Small intestine (tissue), 7 donors: ENCODE measurements around the gene KIAA1328. TPM values are rescaled to one million over a fixed set of nuclear protein-coding genes. Genes with fewer than 3 reads are reported as not detected.
"Not testable (repeated sequence)": the region's sequence is repeated elsewhere in the genome, so short reads cannot be mapped to it uniquely, and the experiment has no call there.

Experiments used
- DNase-seq, 2 donors: peaks; one replicate each; pipeline versions ENCODE4 v3.0.0 to v3.0.0-alpha.2; 2013
- FAIRE-seq: peaks from 2 replicates; lab custom pipeline; 2012; peaks lifted over from hg19 to GRCh38; lab: Jason Lieb, UNC
- H3K27ac ChIP-seq, 3 donors: one replicate each; pipeline ENCODE4 v1.5.1; 2013; ENCODE audit warnings: low read length in 2 of 3, mild to moderate bottlenecking in 2 of 3, control low read depth in 1 of 3, inconsistent platforms in 1 of 3, low read depth in 1 of 3, moderate library complexity in 1 of 3
- H3K27me3 ChIP-seq, 3 donors: one replicate each; pipeline ENCODE4 v1.6.1; 2013; ENCODE audit warnings: low read length in 3 of 3, inconsistent platforms in 1 of 3; ENCODE audit not compliant: control insufficient read depth in 3 of 3, insufficient read depth in 3 of 3
- H3K36me3 ChIP-seq, 3 donors: one replicate each; pipeline ENCODE4 v1.6.1; 2013; ENCODE audit warnings: low read length in 3 of 3, inconsistent platforms in 1 of 3, low read depth in 1 of 3, mild to moderate bottlenecking in 1 of 3, moderate library complexity in 1 of 3; ENCODE audit not compliant: control insufficient read depth in 3 of 3, insufficient read depth in 2 of 3
- H3K4me1 ChIP-seq, 3 donors: one replicate each; pipeline ENCODE4 v1.6.1; 2013; ENCODE audit warnings: low read length in 2 of 3, inconsistent platforms in 1 of 3, low read depth in 1 of 3, mild to moderate bottlenecking in 1 of 3, moderate library complexity in 1 of 3; ENCODE audit not compliant: control insufficient read depth in 3 of 3, insufficient read depth in 2 of 3
- H3K4me3 ChIP-seq, 3 donors: one replicate each; pipeline ENCODE4 v1.5.1; 2013; ENCODE audit warnings: low read length in 3 of 3, control low read depth in 1 of 3, inconsistent platforms in 1 of 3, low read depth in 1 of 3, mild to moderate bottlenecking in 1 of 3, moderate library complexity in 1 of 3
- H3K9me3 ChIP-seq, 2 donors: one replicate each; pipeline ENCODE4 v1.6.1; 2013; ENCODE audit warnings: low read depth in 1 of 2, low read length in 1 of 2; ENCODE audit not compliant: control insufficient read depth in 2 of 2, insufficient read depth in 1 of 2
- WGBS, 3 donors: extraction: QIAGEN DNeasy Blood & Tissue Kit; methylation state at CpG; one replicate each; pipeline ENCODE4 v1.1.7; 2013; 5-methylcytosine and 5-hydroxymethylcytosine counted together
- polyA plus RNA-seq, 4 donors: library from polyadenylated mRNA; stranded (reverse) in 3 of 4; unstranded in 1 of 4; fragments of 200-250 nt in 3 of 4; fragments of 120-200 nt in 1 of 4; gene quantifications; one replicate each; pipeline versions ENCODE4 v1.2.1 to v1.2.3, GENCODE V29; 2013
- donor health status: healthy with polysubstance abuse.
- donor health status: control.
- donor health status: control.
- donor health status: Bipolar disorder and iron deficiency.
- donor health status: healthy.

The KIAA1328 gene
- polyA plus RNA-seq, 4 donors = 1.8 to 6.8 (median 2.6) TPM

- Histone ChIP-seq H3K4me3 (no peak overlapping the region), H3K9me3 (no peaks in the 10 kb centered on the region), H3K27me3 (no peaks in the 10 kb centered on the region), H3K27ac (no peak overlapping the region), H3K36me3 (no peaks in the 10 kb centered on the region), H3K4me1 (no peaks in the 10 kb centered on the region)
- DNase-seq = no peak
- FAIRE-seq = no peak
Observed at GRCh38 chr18:36872329-36872728, 43.4 kb downstream of the KIAA1328 start.

GRCh38 chr18:36873826-36874225 is 44.9 kb downstream of the KIAA1328 start:
- H3K36me3 ChIP-seq, H3K27ac ChIP-seq, H3K4me3 ChIP-seq, H3K27me3 ChIP-seq, H3K4me1 ChIP-seq, H3K9me3 ChIP-seq, DNase-seq, FAIRE-seq: not testable (repeated sequence)

- peaks cover 0 to 13% of the 10 kb centered on the region in 2 donors for H3K9me3 ChIP-seq
- not testable (repeated sequence) for H3K27ac ChIP-seq, FAIRE-seq, H3K4me1 ChIP-seq, H3K4me3 ChIP-seq, H3K36me3 ChIP-seq, DNase-seq, H3K27me3 ChIP-seq
- 98 to 100% (median 100%) methylated on average over 3 of the region's 3 CpGs for WGBS, 3 donors
Observed at GRCh38 chr18:36879796-36880195, 50.9 kb downstream of the KIAA1328 start.

GRCh38 chr18:36885981-36886380 is 57.1 kb downstream of the KIAA1328 start:
- Histone ChIP-seq H3K36me3 (peaks cover 0 to 2% (median 0%) of the 10 kb centered on the region in 3 donors), H3K4me3 (no peak overlapping the region), H3K27me3 (no peaks in the 10 kb centered on the region), H3K9me3 (no peaks in the 10 kb centered on the region), H3K27ac (no peak overlapping the region), H3K4me1 (peaks cover 0 to 3% (median 3%) of the 10 kb centered on the region in 3 donors)
- FAIRE-seq (no peak), DNase-seq (no peak)
- 88 to 91% (median 91%) methylated on average over 2 of the region's 2 CpGs for WGBS, 3 donors

GRCh38 chr18:36887114-36887513 is 58.2 kb downstream of the KIAA1328 start:
- no peak for FAIRE-seq
- Histone ChIP-seq H3K9me3 (no peaks in the 10 kb centered on the region), H3K4me1 (peaks cover 0 to 3% (median 3%) of the 10 kb centered on the region in 3 donors), H3K4me3 (no peak overlapping the region), H3K36me3 (peaks cover 0 to 2% (median 0%) of the 10 kb centered on the region in 3 donors), H3K27me3 (no peaks in the 10 kb centered on the region), H3K27ac (no peak overlapping the region)
- no peak for DNase-seq

GRCh38 chr18:36887864-36888263 is 58.9 kb downstream of the KIAA1328 start:
- H3K4me1 ChIP-seq = peaks cover 0 to 3% (median 3%) of the 10 kb centered on the region in 3 donors
- DNase-seq (no peak), FAIRE-seq (no peak)
- H3K36me3 ChIP-seq = peaks cover 0 to 2% (median 0%) of the 10 kb centered on the region in 3 donors
- H3K27me3 ChIP-seq = no peaks in the 10 kb centered on the region
- no peak overlapping the region for H3K4me3 ChIP-seq
- WGBS, 3 donors = 78 to 97% (median 93%) methylated on average over 1 of the region's 1 CpG
- H3K27ac ChIP-seq = no peak overlapping the region
- no peaks in the 10 kb centered on the region for H3K9me3 ChIP-seq

- Histone ChIP-seq H3K4me1 (peaks cover 0 to 3% (median 3%) of the 10 kb centered on the region in 3 donors), H3K9me3 (no peaks in the 10 kb centered on the region), H3K4me3 (no peak overlapping the region), H3K27ac (no peak overlapping the region), H3K36me3 (peaks cover 0 to 3% (median 2%) of the 10 kb centered on the region in 3 donors), H3K27me3 (no peaks in the 10 kb centered on the region)
- no peak for DNase-seq
- no peak for FAIRE-seq
Observed at GRCh38 chr18:36888778-36889177, 59.9 kb downstream of the KIAA1328 start.

GRCh38 chr18:36889321-36889720 is 60.4 kb downstream of the KIAA1328 start:
- no peak overlapping the region for H3K4me3 ChIP-seq
- DNase-seq = peak; percentile 42 to 68
- no peaks in the 10 kb centered on the region for H3K27me3 ChIP-seq
- no peak overlapping the region for H3K27ac ChIP-seq
- peaks cover 0 to 3% (median 3%) of the 10 kb centered on the region in 3 donors for H3K4me1 ChIP-seq
- WGBS, 3 donors = 14 to 55% (median 45%) methylated on average over 1 of the region's 1 CpG
- FAIRE-seq = peak; percentile 41
- peaks cover 0 to 3% (median 2%) of the 10 kb centered on the region in 3 donors for H3K36me3 ChIP-seq
- H3K9me3 ChIP-seq = no peaks in the 10 kb centered on the region

GRCh38 chr18:36889742-36890141 is 60.8 kb downstream of the KIAA1328 start:
- Histone ChIP-seq H3K4me3 (no peak overlapping the region), H3K27me3 (no peaks in the 10 kb centered on the region), H3K4me1 (peaks cover 0 to 3% (median 3%) of the 10 kb centered on the region in 3 donors), H3K9me3 (no peaks in the 10 kb centered on the region), H3K36me3 (peaks cover 0 to 3% (median 2%) of the 10 kb centered on the region in 3 donors), H3K27ac (no peak overlapping the region)
- DNase-seq = no peak
- no peak for FAIRE-seq
